H9 (cell line): Measurements from ENCODE around the gene ASB12. TPM values are rescaled to one million over a fixed set of nuclear protein-coding genes. Genes with fewer than 3 reads are reported as not detected.
A peak's percentile ranks its signal among the peaks of the same experiment; 100 is the strongest.

Experiments
- DNase-seq: peaks from one replicate; pipeline ENCODE4 v3.0.0-alpha.2; 2017
- H2AFZ ChIP-seq: one replicate; pipeline ENCODE4 v1.6.1; 2013; ENCODE audit warnings: mild to moderate bottlenecking, low read length, control low read depth, moderate library complexity
- H2AK5ac ChIP-seq: 2 replicates; pipeline ENCODE4 v1.6.1; 2013; ENCODE audit warnings: low read length, control low read depth, mixed read lengths; ENCODE audit not compliant: insufficient read length
- H2BK120ac ChIP-seq: one replicate; pipeline ENCODE4 v1.6.1; 2013; ENCODE audit warnings: low read depth, mild to moderate bottlenecking, low read length, control low read depth, inconsistent platforms; ENCODE audit not compliant: poor library complexity, severe bottlenecking
- H2BK12ac ChIP-seq: 2 replicates; pipeline ENCODE4 v1.6.1; 2013; ENCODE audit warnings: low read length, control low read depth, mixed read lengths, low read depth; ENCODE audit not compliant: insufficient read length
- H2BK15ac ChIP-seq: 2 replicates; pipeline ENCODE4 v1.6.1; 2013; ENCODE audit warnings: low read depth, low read length, control low read depth
- H2BK20ac ChIP-seq: one replicate; pipeline ENCODE4 v1.6.1; 2013; ENCODE audit warnings: low read depth, mild to moderate bottlenecking, low read length, control low read depth, inconsistent platforms; ENCODE audit not compliant: poor library complexity, severe bottlenecking
- H2BK5ac ChIP-seq: 2 replicates; pipeline ENCODE4 v1.6.1; 2013; ENCODE audit warnings: low read length, control low read depth, mixed read lengths; ENCODE audit not compliant: insufficient read length
- H3K14ac ChIP-seq: 2 replicates; pipeline ENCODE4 v1.6.1; 2013; ENCODE audit warnings: low read length, control low read depth; ENCODE audit not compliant: insufficient read depth
- H3K18ac ChIP-seq: 2 replicates; pipeline ENCODE4 v1.6.1; 2013; ENCODE audit warnings: low read depth, mild to moderate bottlenecking, mixed read lengths, low read length, control low read depth; ENCODE audit not compliant: insufficient read length
- H3K23ac ChIP-seq: 2 replicates; pipeline ENCODE4 v1.6.1; 2013; ENCODE audit warnings: low read length, control low read depth, mixed read lengths, low read depth; ENCODE audit not compliant: insufficient read length
- H3K23me2 ChIP-seq: 2 replicates; pipeline ENCODE4 v1.6.1; 2013; ENCODE audit warnings: low read depth, mild to moderate bottlenecking, mixed read lengths, low read length, control low read depth; ENCODE audit not compliant: insufficient read length, poor library complexity, severe bottlenecking
- H3K27ac ChIP-seq: 2 replicates; pipeline ENCODE4 v1.5.1; 2013; ENCODE audit warnings: low read length, control low read depth, mixed read lengths, low read depth; ENCODE audit not compliant: insufficient read length
- H3K27me3 ChIP-seq: 2 replicates; pipeline ENCODE4 v1.6.1; 2013; ENCODE audit warnings: low read length, control low read depth, inconsistent platforms; ENCODE audit not compliant: insufficient read depth
- H3K4ac ChIP-seq: 2 replicates; pipeline ENCODE4 v1.6.1; 2013; ENCODE audit warnings: low read depth, mild to moderate bottlenecking, control low read depth, inconsistent platforms, low read length, moderate library complexity
- H3K4me1 ChIP-seq: 2 replicates; pipeline ENCODE4 v1.6.1; 2013; ENCODE audit warnings: low read length, control low read depth, inconsistent platforms; ENCODE audit not compliant: insufficient read depth
- H3K4me2 ChIP-seq: 2 replicates; pipeline ENCODE4 v1.6.1; 2013; ENCODE audit warnings: low read length, control low read depth, mixed read lengths; ENCODE audit not compliant: insufficient read length, insufficient read depth
- H3K56ac ChIP-seq: 2 replicates; pipeline ENCODE4 v1.6.1; 2013; ENCODE audit warnings: low read depth, mild to moderate bottlenecking, mixed read lengths, low read length, control low read depth; ENCODE audit not compliant: insufficient read length
- H3K79me1 ChIP-seq: 2 replicates; pipeline ENCODE4 v1.6.1; 2013; ENCODE audit warnings: low read depth, mild to moderate bottlenecking, moderate library complexity, low read length, control low read depth, inconsistent platforms; ENCODE audit not compliant: insufficient read depth, poor library complexity, severe bottlenecking
- H3K79me2 ChIP-seq: 2 replicates; pipeline ENCODE4 v1.6.1; 2013; ENCODE audit warnings: low read length, control low read depth, inconsistent platforms; ENCODE audit not compliant: insufficient read depth
- H3K9ac ChIP-seq: 2 replicates; pipeline ENCODE4 v1.6.1; 2013; ENCODE audit warnings: low read length, control low read depth, mixed read lengths; ENCODE audit not compliant: insufficient read length; ENCODE audit errors: extremely low read depth
- H3K9me3 ChIP-seq: one replicate; pipeline ENCODE4 v1.6.1; 2013; ENCODE audit warnings: low read depth, low read length, inconsistent platforms; ENCODE audit not compliant: control insufficient read depth
- H3T11ph ChIP-seq: one replicate; pipeline ENCODE4 v1.6.1; 2013; ENCODE audit warnings: mild to moderate bottlenecking, low read length, control low read depth, inconsistent platforms
- H4K20me1 ChIP-seq: one replicate; pipeline ENCODE4 v1.6.1; 2013; ENCODE audit not compliant: control insufficient read depth, insufficient read length, insufficient read depth
- H4K5ac ChIP-seq: 2 replicates; pipeline ENCODE4 v1.6.1; 2013; ENCODE audit warnings: low read depth, mild to moderate bottlenecking, mixed read lengths, low read length, control low read depth; ENCODE audit not compliant: insufficient read length
- H4K8ac ChIP-seq: replicated peaks from 2 replicates; pipeline ENCODE4 v1.6.1; 2013; ENCODE audit warnings: low read length, control low read depth, mixed read lengths, low read depth; ENCODE audit not compliant: insufficient read length
- H4K91ac ChIP-seq: 2 replicates; pipeline ENCODE4 v1.6.1; 2013; ENCODE audit warnings: low read depth, mild to moderate bottlenecking, moderate library complexity, mixed read lengths, low read length, control low read depth; ENCODE audit not compliant: insufficient read length
- H3K27ac Mint-ChIP-seq, 3 experiments: 2 replicates in 2 of 3; 3 replicates in 1 of 3; pipeline ENCODE4 v1.8.0; 2020 to 2021; ENCODE audit warnings: mixed read lengths in 3 of 3, mild to moderate bottlenecking in 1 of 3, moderate library complexity in 1 of 3
- H3K27me3 Mint-ChIP-seq: 2 replicates; pipeline ENCODE4 v1.8.0; 2021; ENCODE audit warnings: low read depth, mild to moderate bottlenecking, moderate library complexity, mixed read lengths
- H3K36me3 Mint-ChIP-seq, 3 experiments: 2 replicates in 2 of 3; 3 replicates in 1 of 3; pipeline ENCODE4 v1.8.0; 2020 to 2021; ENCODE audit warnings: low read depth in 3 of 3, mixed read lengths in 3 of 3; ENCODE audit not compliant: insufficient read depth in 1 of 3
- H3K4me1 Mint-ChIP-seq, 2 experiments: 2 replicates each; pipeline ENCODE4 v1.8.0; 2020; ENCODE audit warnings: mixed read lengths in 2 of 2
- H3K4me3 Mint-ChIP-seq, 2 experiments: 2 replicates in 1 of 2; 3 replicates in 1 of 2; pipeline ENCODE4 v1.8.0; 2020 to 2021; ENCODE audit warnings: mild to moderate bottlenecking in 2 of 2, mixed read lengths in 2 of 2, moderate library complexity in 1 of 2
- H3K9me3 Mint-ChIP-seq, 2 experiments: 2 replicates in 1 of 2; 3 replicates in 1 of 2; pipeline ENCODE4 v1.8.0; 2020; ENCODE audit warnings: mild to moderate bottlenecking in 2 of 2, mixed read lengths in 2 of 2, moderate library complexity in 1 of 2
- CTCF ChIP-seq: fragments of 200-600 bp; sonication (generic); conservative IDR thresholded peaks from 3 replicates; pipeline ENCODE4 v1.8.0; 2021; ENCODE audit warnings: antibody characterized with exemption, mild to moderate bottlenecking
- WGBS: extraction: QIAGEN DNeasy Blood & Tissue Kit; methylation state at CpG from one replicate; pipeline ENCODE4 v1.1.7; 2013; ENCODE audit warnings: missing lambda C conversion rate, low lambda C conversion rate, mixed read lengths; ENCODE audit not compliant: insufficient read length; ENCODE audit errors: extremely low coverage; 5-methylcytosine and 5-hydroxymethylcytosine counted together
- total RNA-seq: library from RNA; stranded (reverse); gene quantifications from 2 replicates; pipeline ENCODE4 v1.2.1, GENCODE V29; 2021

Gene ASB12
- total RNA-seq, 1 experiment from 2014 or later, result 0.46 TPM

- Mint-ChIP-seq H3K4me3 (peak overlapping the region; percentile 67 to 79), H3K9me3 (peaks cover 46 to 55% of the 10 kb centered on the region in 2 experiments), H3K4me1 (peaks cover 2 to 12% of the 10 kb centered on the region in 2 experiments; a peak in 2 of 4 replicates), H3K36me3 (peaks cover 0 to 7% (median 3%) of the 10 kb centered on the region in 3 experiments; a peak in 2 of 7 replicates), H3K27me3 (peaks cover 33% of the 10 kb centered on the region), H3K27ac (peak overlapping the region in 1 of 3 experiments; percentile 31; a peak in 1 of 7 replicates)
- Histone ChIP-seq H3K4me1 (no peaks in the 10 kb centered on the region), H4K91ac (no peak overlapping the region), H2AK5ac (no peak overlapping the region), H3K27me3 (no peaks in the 10 kb centered on the region; the same call in 1 of the 2 replicates), H3K27ac (no peak overlapping the region), H3K4ac (no peak overlapping the region), H3K9ac (no peak overlapping the region), H3K14ac (no peak overlapping the region), H3K9me3 (peaks cover 27% of the 10 kb centered on the region), H3K23me2 (peaks cover 5% of the 10 kb centered on the region), H2AFZ (no peak overlapping the region), H3K79me2 (no peaks in the 10 kb centered on the region), H3T11ph (no peak overlapping the region), H3K56ac (no peak overlapping the region), H2BK12ac (no peak overlapping the region), H3K23ac (no peak overlapping the region), H4K5ac (no peak overlapping the region), H3K79me1 (peaks cover 3% of the 10 kb centered on the region), H3K18ac (no peak overlapping the region), H2BK20ac (no peak overlapping the region), H4K8ac (no peak overlapping the region), H2BK120ac (no peak overlapping the region), H4K20me1 (no peaks in the 10 kb centered on the region), H2BK5ac (no peak overlapping the region), H3K4me2 (peak overlapping the region; percentile 28), H2BK15ac (no peak overlapping the region)
- no peak for DNase-seq
- TF ChIP-seq CTCF, result no peak
- WGBS, result no CpG with 5 or more reads among the region's 5 CpGs
These were observed 23.7 kb downstream of the ASB12 start for GRCh38 chrX:64206556-64207162.
